GM23338 (cell line): ENCODE data around the gene ADIPOR2. TPM values are rescaled to one million over a fixed set of nuclear protein-coding genes. Genes with fewer than 3 reads are reported as not detected.

Source experiments
- ATAC-seq: fragments of 200-7000 bp; cut with Tn5 transposase; 3 replicates; pipeline ENCODE4 v1.9.1; 2020
- DNase-seq: peaks from one replicate; pipeline ENCODE4 v3.0.0-alpha.2; 2015; ENCODE audit warnings: low spot score
- H2AFZ ChIP-seq: fragments of 200-600 bp; sonication (generic); 2 replicates; pipeline ENCODE4 v1.8.0; 2016; ENCODE audit warnings: antibody characterized with exemption, mild to moderate bottlenecking, moderate library complexity
- H3F3A ChIP-seq: fragments of 200-600 bp; sonication (generic); replicated peaks from 2 replicates; pipeline ENCODE4 v1.8.0; 2017; ENCODE audit warnings: antibody characterized with exemption, mixed run types, low read depth
- H3K27ac ChIP-seq: fragments of 200-600 bp; sonication (generic); 2 replicates; pipeline ENCODE4 v1.6.1; 2016; ENCODE audit warnings: low read depth
- H3K27me3 ChIP-seq: fragments of 200-600 bp; sonication (generic); 2 replicates; pipeline ENCODE4 v1.8.0; 2016; ENCODE audit warnings: mild to moderate bottlenecking, mixed run types, moderate library complexity; ENCODE audit not compliant: insufficient read depth
- H3K36me3 ChIP-seq: fragments of 200-600 bp; sonication (generic); 2 replicates; pipeline ENCODE4 v1.8.0; 2016; ENCODE audit warnings: mild to moderate bottlenecking; ENCODE audit not compliant: insufficient read depth
- H3K4me1 ChIP-seq: fragments of 200-600 bp; sonication (generic); 2 replicates; pipeline ENCODE4 v1.8.0; 2016; ENCODE audit warnings: mild to moderate bottlenecking, moderate library complexity; ENCODE audit not compliant: insufficient read depth
- H3K4me2 ChIP-seq: fragments of 200-600 bp; sonication (generic); 2 replicates; pipeline ENCODE4 v1.7.1; 2017; ENCODE audit warnings: mixed run types
- H3K4me3 ChIP-seq: fragments of 200-600 bp; sonication (generic); 2 replicates; pipeline ENCODE4 v1.6.1; 2016; ENCODE audit warnings: mixed run types
- H3K79me2 ChIP-seq: fragments of 200-600 bp; sonication (generic); replicated peaks from 2 replicates; pipeline ENCODE4 v1.8.0; 2017; ENCODE audit warnings: mild to moderate bottlenecking; ENCODE audit not compliant: insufficient read depth
- H3K9me2 ChIP-seq: fragments of 200-600 bp; sonication (generic); 2 replicates; pipeline ENCODE4 v1.8.0; 2017; ENCODE audit not compliant: insufficient read depth
- H4K20me1 ChIP-seq: fragments of 200-600 bp; sonication (generic); replicated peaks from 2 replicates; pipeline ENCODE4 v1.8.0; 2017; ENCODE audit warnings: mild to moderate bottlenecking; ENCODE audit not compliant: insufficient read depth
- H3K27ac Mint-ChIP-seq: 2 replicates; pipeline ENCODE4 v1.8.0; 2020; ENCODE audit warnings: inconsistent platforms, mild to moderate bottlenecking, moderate library complexity, mixed read lengths
- H3K27me3 Mint-ChIP-seq: 3 replicates; pipeline ENCODE4 v1.8.0; 2022; ENCODE audit warnings: low read depth, mild to moderate bottlenecking, moderate library complexity, mixed read lengths, inconsistent platforms; ENCODE audit not compliant: insufficient read depth, poor library complexity
- H3K36me3 Mint-ChIP-seq: 3 replicates; pipeline ENCODE4 v1.8.0; 2021; ENCODE audit warnings: low read depth, mild to moderate bottlenecking, inconsistent platforms, moderate library complexity, mixed read lengths
- H3K4me1 Mint-ChIP-seq: 3 replicates; pipeline ENCODE4 v1.8.0; 2020; ENCODE audit warnings: mild to moderate bottlenecking, inconsistent platforms, mixed read lengths
- H3K4me3 Mint-ChIP-seq: 3 replicates; pipeline ENCODE4 v1.8.0; 2021; ENCODE audit warnings: moderate library complexity, mild to moderate bottlenecking, inconsistent platforms, mixed read lengths
- H3K9me3 Mint-ChIP-seq: 3 replicates; pipeline ENCODE4 v1.8.0; 2020; ENCODE audit warnings: moderate library complexity, mild to moderate bottlenecking, inconsistent platforms, mixed read lengths
- CREB1 ChIP-seq: fragments of 250-450 bp; sonication (Bioruptor Pico); IDR thresholded peaks from 2 replicates; pipeline ENCODE4 v1.5.0; 2020; ENCODE audit warnings: low read depth, mild to moderate bottlenecking, moderate library complexity
- CTCF ChIP-seq, 2 experiments: fragments of 200-600 bp in 1 of 2; sonication (generic) in 1 of 2; conservative IDR thresholded peaks; 2 replicates each; pipeline versions ENCODE4 v1.5.1 to v1.6.1; 2016 to 2017; ENCODE audit warnings: antibody characterized with exemption in 2 of 2, low read depth in 2 of 2, mild to moderate bottlenecking in 2 of 2, moderate library complexity in 1 of 2
- ETS1 ChIP-seq: IDR thresholded peaks from 2 replicates; pipeline ENCODE4 v1.6.1; 2016; ENCODE audit warnings: antibody characterized with exemption
- EZH2 ChIP-seq: fragments of 200-600 bp; sonication (generic); IDR thresholded peaks from one replicate; pipeline ENCODE4 v1.8.0; 2017; ENCODE audit warnings: antibody characterized with exemption, mild to moderate bottlenecking, low read depth; ENCODE audit not compliant: unreplicated experiment
- EZH2phosphoT487 ChIP-seq: fragments of 200-600 bp; sonication (generic); IDR thresholded peaks from one replicate; pipeline ENCODE4 v1.8.1; 2018; ENCODE audit warnings: antibody characterized with exemption; ENCODE audit not compliant: unreplicated experiment
- JUNB ChIP-seq: IDR thresholded peaks from one replicate; pipeline ENCODE4 v1.6.1; 2016; ENCODE audit warnings: antibody characterized with exemption; ENCODE audit not compliant: unreplicated experiment
- NANOG ChIP-seq: IDR thresholded peaks from 2 replicates; pipeline ENCODE4 v1.6.1; 2016; ENCODE audit warnings: antibody characterized with exemption, borderline replicate concordance
- POLR2AphosphoS5 ChIP-seq: IDR thresholded peaks from 2 replicates; pipeline ENCODE4 v1.6.1; 2016; ENCODE audit warnings: antibody characterized with exemption, low read depth
- REST ChIP-seq: IDR thresholded peaks from one replicate; pipeline ENCODE4 v1.6.1; 2018; ENCODE audit warnings: antibody characterized with exemption; ENCODE audit not compliant: unreplicated experiment
- STAT1 ChIP-seq: IDR thresholded peaks from one replicate; pipeline ENCODE4 v1.6.1; 2016; ENCODE audit warnings: antibody characterized with exemption; ENCODE audit not compliant: unreplicated experiment
- ZNF114 ChIP-seq: fragments of 250-450 bp; sonication (Bioruptor Pico); IDR thresholded peaks from 2 replicates; pipeline ENCODE4 v1.5.0; 2020; ENCODE audit warnings: mild to moderate bottlenecking, moderate library complexity
- ZNF331 ChIP-seq: fragments of 250-450 bp; sonication (Bioruptor Pico); IDR thresholded peaks from 2 replicates; pipeline ENCODE4 v1.5.0; 2020; ENCODE audit warnings: low read depth, mild to moderate bottlenecking, moderate library complexity
- polyA plus RNA-seq: library from polyadenylated mRNA; unstranded; fragments of >200 nt; fragmentation: Nextera tagmentation; extraction: Ambion mirVana; gene quantifications from 2 replicates; pipeline ENCODE4 v1.2.1, GENCODE V29; 2016
- total RNA-seq: library from RNA; depleted of rRNA; stranded (reverse); fragments of >200 nt; shearing (Covaris generic); gene quantifications from 2 replicates; pipeline ENCODE4 v1.2.3, GENCODE V29; 2014
- TF ChIP-seq, protein P1 (sequence below): fragments of 250-450 bp; sonication (Bioruptor Pico); IDR thresholded peaks from 2 replicates; pipeline ENCODE4 v1.5.0; 2020; ENCODE audit warnings: mild to moderate bottlenecking, moderate library complexity

ADIPOR2 gene
- total and polyA plus RNA-seq, 2 experiments from 2014 or later = 11.7 to 36.2 TPM

GRCh38 chr12:1820191-1820895 is 129.5 kb downstream of the ADIPOR2 start, which contains the start of gene LRTM2:
Gene LRTM2, plus strand, starts transcription at chr12:1820565. Its CDS starts 7,584 bp downstream, at chr12:1828149.
- peak within 1 kb of the TSS; percentile 51 for H3K4me3 ChIP-seq
- DNase-seq (no peak), ATAC-seq (peak; percentile 42)
- H3K36me3 ChIP-seq = no peaks in the 10 kb centered on the region
- Mint-ChIP-seq H3K9me3 (no peaks in the 10 kb centered on the region; the same call in 1 of the 3 replicates), H3K36me3 (no peaks in the 10 kb centered on the region), H3K27me3 (peaks cover 38% of the 10 kb centered on the region), H3K4me3 (peak within 1 kb of the TSS; percentile 72), H3K4me1 (peaks cover 18% of the 10 kb centered on the region), H3K27ac (no peak within 1 kb of the TSS)
- TF ChIP-seq POLR2AphosphoS5 (no peak), ETS1 (no peak), ZNF114 (CRISPR knock-in tag) (no peak), NANOG (no peak), REST (no peak), ZNF331 (CRISPR knock-in tag) (no peak), EZH2phosphoT487 (no peak), STAT1 (no peak), CTCF (conservative IDR thresholded peaks at IDR 0.05; ENCODE audit: low read depth in 2 of 2) (no peak), JUNB (no peak), EZH2 (no peak), CREB1 (CRISPR knock-in tag) (no peak)
- TF ChIP-seq, protein P1, sequence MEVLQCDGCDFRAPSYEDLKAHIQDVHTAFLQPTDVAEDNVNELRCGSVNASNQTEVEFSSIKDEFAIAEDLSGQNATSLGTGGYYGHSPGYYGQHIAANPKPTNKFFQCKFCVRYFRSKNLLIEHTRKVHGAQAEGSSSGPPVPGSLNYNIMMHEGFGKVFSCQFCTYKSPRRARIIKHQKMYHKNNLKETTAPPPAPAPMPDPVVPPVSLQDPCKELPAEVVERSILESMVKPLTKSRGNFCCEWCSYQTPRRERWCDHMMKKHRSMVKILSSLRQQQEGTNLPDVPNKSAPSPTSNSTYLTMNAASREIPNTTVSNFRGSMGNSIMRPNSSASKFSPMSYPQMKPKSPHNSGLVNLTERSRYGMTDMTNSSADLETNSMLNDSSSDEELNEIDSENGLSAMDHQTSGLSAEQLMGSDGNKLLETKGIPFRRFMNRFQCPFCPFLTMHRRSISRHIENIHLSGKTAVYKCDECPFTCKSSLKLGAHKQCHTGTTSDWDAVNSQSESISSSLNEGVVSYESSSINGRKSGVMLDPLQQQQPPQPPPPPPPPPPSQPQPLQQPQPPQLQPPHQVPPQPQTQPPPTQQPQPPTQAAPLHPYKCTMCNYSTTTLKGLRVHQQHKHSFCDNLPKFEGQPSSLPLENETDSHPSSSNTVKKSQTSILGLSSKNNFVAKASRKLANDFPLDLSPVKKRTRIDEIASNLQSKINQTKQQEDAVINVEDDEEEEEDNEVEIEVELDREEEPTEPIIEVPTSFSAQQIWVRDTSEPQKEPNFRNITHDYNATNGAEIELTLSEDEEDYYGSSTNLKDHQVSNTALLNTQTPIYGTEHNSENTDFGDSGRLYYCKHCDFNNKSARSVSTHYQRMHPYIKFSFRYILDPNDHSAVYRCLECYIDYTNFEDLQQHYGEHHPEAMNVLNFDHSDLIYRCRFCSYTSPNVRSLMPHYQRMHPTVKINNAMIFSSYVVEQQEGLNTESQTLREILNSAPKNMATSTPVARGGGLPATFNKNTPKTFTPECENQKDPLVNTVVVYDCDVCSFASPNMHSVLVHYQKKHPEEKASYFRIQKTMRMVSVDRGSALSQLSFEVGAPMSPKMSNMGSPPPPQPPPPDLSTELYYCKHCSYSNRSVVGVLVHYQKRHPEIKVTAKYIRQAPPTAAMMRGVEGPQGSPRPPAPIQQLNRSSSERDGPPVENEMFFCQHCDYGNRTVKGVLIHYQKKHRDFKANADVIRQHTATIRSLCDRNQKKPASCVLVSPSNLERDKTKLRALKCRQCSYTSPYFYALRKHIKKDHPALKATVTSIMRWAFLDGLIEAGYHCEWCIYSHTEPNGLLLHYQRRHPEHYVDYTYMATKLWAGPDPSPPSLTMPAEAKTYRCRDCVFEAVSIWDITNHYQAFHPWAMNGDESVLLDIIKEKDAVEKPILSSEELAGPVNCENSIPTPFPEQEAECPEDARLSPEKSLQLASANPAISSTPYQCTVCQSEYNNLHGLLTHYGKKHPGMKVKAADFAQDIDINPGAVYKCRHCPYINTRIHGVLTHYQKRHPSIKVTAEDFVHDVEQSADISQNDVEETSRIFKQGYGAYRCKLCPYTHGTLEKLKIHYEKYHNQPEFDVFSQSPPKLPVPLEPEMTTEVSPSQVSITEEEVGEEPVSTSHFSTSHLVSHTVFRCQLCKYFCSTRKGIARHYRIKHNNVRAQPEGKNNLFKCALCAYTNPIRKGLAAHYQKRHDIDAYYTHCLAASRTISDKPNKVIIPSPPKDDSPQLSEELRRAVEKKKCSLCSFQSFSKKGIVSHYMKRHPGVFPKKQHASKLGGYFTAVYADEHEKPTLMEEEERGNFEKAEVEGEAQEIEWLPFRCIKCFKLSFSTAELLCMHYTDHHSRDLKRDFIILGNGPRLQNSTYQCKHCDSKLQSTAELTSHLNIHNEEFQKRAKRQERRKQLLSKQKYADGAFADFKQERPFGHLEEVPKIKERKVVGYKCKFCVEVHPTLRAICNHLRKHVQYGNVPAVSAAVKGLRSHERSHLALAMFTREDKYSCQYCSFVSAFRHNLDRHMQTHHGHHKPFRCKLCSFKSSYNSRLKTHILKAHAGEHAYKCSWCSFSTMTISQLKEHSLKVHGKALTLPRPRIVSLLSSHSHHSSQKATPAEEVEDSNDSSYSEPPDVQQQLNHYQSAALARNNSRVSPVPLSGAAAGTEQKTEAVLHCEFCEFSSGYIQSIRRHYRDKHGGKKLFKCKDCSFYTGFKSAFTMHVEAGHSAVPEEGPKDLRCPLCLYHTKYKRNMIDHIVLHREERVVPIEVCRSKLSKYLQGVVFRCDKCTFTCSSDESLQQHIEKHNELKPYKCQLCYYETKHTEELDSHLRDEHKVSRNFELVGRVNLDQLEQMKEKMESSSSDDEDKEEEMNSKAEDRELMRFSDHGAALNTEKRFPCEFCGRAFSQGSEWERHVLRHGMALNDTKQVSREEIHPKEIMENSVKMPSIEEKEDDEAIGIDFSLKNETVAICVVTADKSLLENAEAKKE (CRISPR knock-in tag) = no peak
- H3K27me3 ChIP-seq = peaks cover 20% of the 10 kb centered on the region
- no peak within 1 kb of the TSS for H3K27ac ChIP-seq
- no peaks in the 10 kb centered on the region for H3K4me1 ChIP-seq
- H4K20me1 ChIP-seq = no peaks in the 10 kb centered on the region
- no peaks in the 10 kb centered on the region for H3K79me2 ChIP-seq
- no peaks in the 10 kb centered on the region for H3F3A ChIP-seq
- peak within 1 kb of the TSS; percentile 91 for H2AFZ ChIP-seq
- no peaks in the 10 kb centered on the region for H3K9me2 ChIP-seq
- H3K4me2 ChIP-seq = peak within 1 kb of the TSS; percentile 79
